K562 (cell line): ENCODE measurements around the gene PTPN11. TPM values are rescaled to one million over a fixed set of nuclear protein-coding genes. Genes with fewer than 3 reads are reported as not detected.

Experiments used
- ATAC-seq: fragments of 200-7000 bp; cut with Tn5 transposase; 3 replicates; pipeline ENCODE4 v1.9.1; 2020; ENCODE audit warnings: moderate library complexity
- BruUV-seq: library from RNA; stranded (reverse); fragments of 400-500 nt; replicated peaks from 2 replicates; lab custom pipeline; 2021; lab: Mats Ljungman, UMichigan
- CTCF ChIA-PET: fragments of 300-600 bp; formaldehyde crosslinking; extraction: SDS; loops from one replicate; lab custom pipeline; 2021; ENCODE audit warnings: low intra/inter-chr PET ratio; lab: Yijun Ruan, JAX
- POLR2A ChIA-PET: fragments of 300-600, 350-650 bp; sonication (Branson Sonifier 250); formaldehyde crosslinking; extraction: SDS; loops from one replicate; lab custom pipeline; 2021; ENCODE audit warnings: antibody characterized with exemption, inconsistent platforms; lab: Yijun Ruan, JAX
- DNase-seq, 4 experiments: peaks; one replicate each; pipeline versions ENCODE4 v3.0.0 to v3.0.0-alpha.2; 2011 to 2018; ENCODE audit warnings: low spot score in 3 of 4, mixed read lengths in 3 of 4; ENCODE audit errors: extremely low read depth in 1 of 4
- FAIRE-seq: peaks from 2 replicates; lab custom pipeline; 2011; peaks lifted over from hg19 to GRCh38; lab: Jason Lieb, UNC
- H2AFZ ChIP-seq: 2 replicates; pipeline ENCODE4 v1.6.0; 2011; ENCODE audit warnings: low read depth, low read length, control low read depth, inconsistent platforms
- H3K27ac ChIP-seq: fragments of 200-600 bp; 3 replicates; pipeline ENCODE4 v1.8.0; 2011; ENCODE audit warnings: low read depth, mild to moderate bottlenecking, control low read depth, inconsistent platforms, low read length, moderate library complexity, mixed read lengths; ENCODE audit errors: extremely low read depth
- H3K27me3 ChIP-seq, 2 experiments: fragments of 300-600 bp in 1 of 2; 2 replicates in 1 of 2; 3 replicates in 1 of 2; pipeline versions ENCODE4 v1.6.0 to v1.8.0; 2011; ENCODE audit warnings: inconsistent platforms in 2 of 2, low read length in 2 of 2, mild to moderate bottlenecking in 1 of 2, mixed read lengths in 1 of 2, moderate library complexity in 1 of 2; ENCODE audit not compliant: control insufficient read depth in 2 of 2, insufficient read depth in 2 of 2
- H3K36me3 ChIP-seq: fragments of 300-600 bp; 3 replicates; pipeline ENCODE4 v1.8.0; 2011; ENCODE audit warnings: mild to moderate bottlenecking, low read length, inconsistent platforms; ENCODE audit not compliant: control insufficient read depth, insufficient read depth
- H3K4me1 ChIP-seq, 2 experiments: fragments of 200-600 bp in 1 of 2; replicated peaks in 1 of 2; 2 replicates in 1 of 2; 3 replicates in 1 of 2; pipeline versions ENCODE4 v1.5.1 to v1.8.0; 2011; ENCODE audit warnings: inconsistent platforms in 2 of 2, low read length in 2 of 2, mild to moderate bottlenecking in 1 of 2, mixed read lengths in 1 of 2, moderate library complexity in 1 of 2; ENCODE audit not compliant: control insufficient read depth in 2 of 2, insufficient read depth in 2 of 2
- H3K4me2 ChIP-seq: 2 replicates; pipeline ENCODE4 v1.6.1; 2011; ENCODE audit warnings: low read length, control low read depth, inconsistent platforms, mixed read lengths; ENCODE audit not compliant: insufficient read depth
- H3K4me3 ChIP-seq: fragments of 200-600 bp; sonication (generic), shearing (Covaris generic); 2 replicates; pipeline ENCODE4 v1.5.1; 2016; ENCODE audit warnings: control low read depth, inconsistent platforms
- H3K79me2 ChIP-seq: fragments of 200-600 bp; 3 replicates; pipeline ENCODE4 v1.8.0; 2011; ENCODE audit warnings: low read length, inconsistent platforms; ENCODE audit not compliant: control insufficient read depth, insufficient read depth
- H3K9ac ChIP-seq, 2 experiments: 2 replicates each; pipeline versions ENCODE4 v1.6.0 to v1.6.1; 2011; ENCODE audit warnings: low read depth in 2 of 2, low read length in 2 of 2, control low read depth in 1 of 2, inconsistent platforms in 1 of 2, mild to moderate bottlenecking in 1 of 2, mixed read lengths in 1 of 2; ENCODE audit not compliant: insufficient read depth in 1 of 2
- H3K9me1 ChIP-seq: one replicate; pipeline ENCODE4 v1.6.0; 2011; ENCODE audit warnings: inconsistent platforms, mild to moderate bottlenecking, low read length, moderate library complexity; ENCODE audit not compliant: control insufficient read depth, insufficient read depth
- H3K9me3 ChIP-seq: replicated peaks from 2 replicates; pipeline ENCODE4 v1.5.1; 2011; ENCODE audit warnings: low read depth, low read length, inconsistent platforms; ENCODE audit not compliant: control insufficient read depth, insufficient read depth
- H4K20me1 ChIP-seq: replicated peaks from 2 replicates; pipeline ENCODE4 v1.6.1; 2011; ENCODE audit warnings: low read length, inconsistent platforms, mixed read lengths; ENCODE audit not compliant: control insufficient read depth, insufficient read depth
- ETV1 ChIP-seq: fragments of 450-650 bp; conservative IDR thresholded peaks from 2 replicates; pipeline ENCODE4 v1.6.1; 2016; ENCODE audit warnings: missing genetic modification characterization, control low read depth, low read depth, missing compliant biosample characterization
- HMG20B ChIP-seq: fragments of 250-450 bp; sonication (Bioruptor Pico); IDR thresholded peaks from 2 replicates; pipeline ENCODE4 v1.5.0; 2021; ENCODE audit warnings: mild to moderate bottlenecking
- ILF3 ChIP-seq: fragments of 450-650 bp; IDR thresholded peaks from 2 replicates; pipeline ENCODE4 v1.6.1; 2018; ENCODE audit warnings: antibody characterized with exemption, mild to moderate bottlenecking, moderate library complexity, borderline replicate concordance
- ILK ChIP-seq: fragments of 450-650 bp; IDR thresholded peaks from 2 replicates; pipeline ENCODE4 v1.6.1; 2016; ENCODE audit warnings: missing genetic modification characterization, low read depth, mild to moderate bottlenecking, missing compliant biosample characterization, moderate library complexity, borderline replicate concordance
- POLR2AphosphoS5 ChIP-seq: IDR thresholded peaks from 2 replicates; pipeline ENCODE4 v1.6.1; 2011; ENCODE audit warnings: mild to moderate bottlenecking, low read depth, low read length, moderate library complexity; ENCODE audit not compliant: control insufficient read depth, insufficient read depth
- RBM34 ChIP-seq: fragments of 200-400 bp; formaldehyde crosslinking; IDR thresholded peaks from 2 replicates; pipeline ENCODE4 v1.6.1; 2018; ENCODE audit warnings: low read length, borderline replicate concordance; ENCODE audit not compliant: insufficient read depth
- SAP30 ChIP-seq: fragments of 200-600 bp; sonication (generic); IDR thresholded peaks from 2 replicates; pipeline ENCODE4 v1.6.1; 2012; ENCODE audit warnings: borderline replicate concordance, low read depth, mild to moderate bottlenecking, moderate library complexity, low read length, control low read depth, inconsistent platforms; ENCODE audit not compliant: insufficient read depth, poor library complexity, severe bottlenecking
- SP2 ChIP-seq: IDR thresholded peaks from 2 replicates; pipeline ENCODE4 v1.6.1; 2011; ENCODE audit warnings: mild to moderate bottlenecking, low read depth, low read length, moderate library complexity; ENCODE audit not compliant: poor library complexity, severe bottlenecking; ENCODE audit errors: extremely low read depth
- ZKSCAN3 ChIP-seq: fragments of 250-450 bp; sonication (Bioruptor Pico); IDR thresholded peaks from 2 replicates; pipeline ENCODE4 v1.4.0; 2020
- WGBS: fragments of 100-300 bp; shearing (Covaris generic); methylation state at CpG from one replicate; pipeline ENCODE4 v1.1.6; 2016; ENCODE audit warnings: low coverage, mixed read lengths; ENCODE audit not compliant: insufficient coverage; ENCODE audit errors: missing lambda C conversion rate; 5-methylcytosine and 5-hydroxymethylcytosine counted together
- in situ Hi-C: fragments of 300-500 bp; cut with MboI; formaldehyde crosslinking; loops from 4 replicates; pipeline ENCODE4 v1.15.0; 2018; ENCODE audit warnings: inconsistent platforms, mixed read lengths
- intact Hi-C: fragments of 100-400 bp; cut with micrococcal nuclease; formaldehyde crosslinking; loops from 2 replicates; pipeline ENCODE4 v1.14.2; 2022
- polyA plus RNA-seq, 8 experiments: library from polyadenylated mRNA; depleted of rRNA in 4 of 8; stranded (reverse) in 5 of 8; unstranded in 3 of 8; fragments of >200 nt; fragmentation: Nextera tagmentation in 2 of 8; fragmentation: Illumina TruSeq in 1 of 8; extraction: Ambion mirVana in 2 of 8; extraction: Trizol in 1 of 8; gene quantifications; 2 replicates each; pipeline versions ENCODE4 v1.2.1 to v1.2.3, GENCODE V29; 2011 to 2014; ENCODE audit warnings: inconsistent platforms in 1 of 8, missing spikeins in 1 of 8
- total RNA-seq, 7 experiments: library from RNA; depleted of rRNA in 6 of 7; stranded (reverse); fragments of >200 nt in 6 of 7; fragmentation: Illumina TruSeq in 2 of 7; extraction: Trizol in 2 of 7; gene quantifications; 2 replicates each; pipeline versions ENCODE4 v1.2.1 to v1.2.3, GENCODE V29; 2011 to 2021; ENCODE audit warnings: low replicate concordance in 1 of 7
- TF ChIP-seq, protein P1 (sequence below): sonication (generic); formaldehyde crosslinking; IDR thresholded peaks from 2 replicates; pipeline ENCODE4 v1.8.1; 2023; ENCODE audit warnings: mild to moderate bottlenecking, missing genetic modification reagents

Gene PTPN11
- total and polyA plus RNA-seq, 9 of the 15 experiments (the other 6 are each of a cell fraction or from before 2014, with no cell fraction given), result 22.5 to 126 (median 79.7) TPM

DNA sequence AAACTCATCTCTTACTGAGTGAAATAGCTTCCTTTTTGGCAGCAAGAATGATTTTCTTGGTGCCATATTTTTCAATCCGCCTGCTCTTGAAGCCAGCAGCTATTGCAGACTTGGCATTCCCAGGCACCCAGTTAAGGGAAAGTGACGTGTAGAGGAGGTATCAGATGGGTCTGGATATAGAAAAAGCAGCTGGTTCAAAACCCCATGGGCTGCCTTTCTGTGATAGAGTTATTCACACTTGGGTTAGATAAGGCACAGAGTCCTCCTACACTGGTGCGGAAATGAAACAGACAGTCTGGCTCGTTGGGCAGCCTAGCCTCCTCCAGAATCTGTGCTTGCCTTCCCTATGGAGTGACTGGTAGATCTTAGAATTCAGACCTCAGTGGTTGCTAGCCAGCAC lies 62.2 kb downstream of the PTPN11 start (continued):
- TF ChIP-seq, protein P1, sequence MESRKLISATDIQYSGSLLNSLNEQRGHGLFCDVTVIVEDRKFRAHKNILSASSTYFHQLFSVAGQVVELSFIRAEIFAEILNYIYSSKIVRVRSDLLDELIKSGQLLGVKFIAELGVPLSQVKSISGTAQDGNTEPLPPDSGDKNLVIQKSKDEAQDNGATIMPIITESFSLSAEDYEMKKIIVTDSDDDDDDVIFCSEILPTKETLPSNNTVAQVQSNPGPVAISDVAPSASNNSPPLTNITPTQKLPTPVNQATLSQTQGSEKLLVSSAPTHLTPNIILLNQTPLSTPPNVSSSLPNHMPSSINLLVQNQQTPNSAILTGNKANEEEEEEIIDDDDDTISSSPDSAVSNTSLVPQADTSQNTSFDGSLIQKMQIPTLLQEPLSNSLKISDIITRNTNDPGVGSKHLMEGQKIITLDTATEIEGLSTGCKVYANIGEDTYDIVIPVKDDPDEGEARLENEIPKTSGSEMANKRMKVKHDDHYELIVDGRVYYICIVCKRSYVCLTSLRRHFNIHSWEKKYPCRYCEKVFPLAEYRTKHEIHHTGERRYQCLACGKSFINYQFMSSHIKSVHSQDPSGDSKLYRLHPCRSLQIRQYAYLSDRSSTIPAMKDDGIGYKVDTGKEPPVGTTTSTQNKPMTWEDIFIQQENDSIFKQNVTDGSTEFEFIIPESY (CRISPR knock-in tag), result no peak
- TF ChIP-seq ZKSCAN3 (CRISPR knock-in tag) (no peak), HMG20B (CRISPR knock-in tag) (no peak)

GRCh38 chr12:112482733-112483132 lies 64.0 kb downstream of the PTPN11 start:
- no peaks in the 10 kb centered on the region for H3K79me2 ChIP-seq
- ChIA-PET CTCF (no interaction called here), POLR2A (no interaction called here)
- no peaks in the 10 kb centered on the region for H3K9me3 ChIP-seq
- H3K4me1 ChIP-seq, result no peaks in the 10 kb centered on the region
- no peaks in the 10 kb centered on the region for H4K20me1 ChIP-seq
- BruUV-seq, result no TSS peak
- no peak for TF ChIP-seq POLR2AphosphoS5
- TF ChIP-seq ETV1 (tag), result no peak
- TF ChIP-seq RBM34, result no peak
- no peak for TF ChIP-seq SAP30
- no peak for TF ChIP-seq SP2
- TF ChIP-seq ILF3, result no peak
- no peak for TF ChIP-seq ILK (tag)
- H3K9ac ChIP-seq, result no peak overlapping the region
- FAIRE-seq (no peak), ATAC-seq (no peak), DNase-seq (no peak)
- H3K36me3 ChIP-seq, result peaks cover 89% of the 10 kb centered on the region
- H3K9me1 ChIP-seq, result no peaks in the 10 kb centered on the region
- H2AFZ ChIP-seq, result no peak overlapping the region
- WGBS, result 92% methylated on average over 2 of the region's 2 CpGs
- intact Hi-C loops, result no loop called here
- no peaks in the 10 kb centered on the region for H3K27me3 ChIP-seq
- no peak overlapping the region for H3K4me2 ChIP-seq
- H3K27ac ChIP-seq, result no peak overlapping the region
- in situ Hi-C loops, result no loop called here
- no peak overlapping the region for H3K4me3 ChIP-seq
